Esophagus (tissue), 2 donors: Measurements from ENCODE around the gene TMEM132D. TPM values are rescaled to one million over a fixed set of nuclear protein-coding genes. Genes with fewer than 3 reads are reported as not detected.

Experiments used
- H3K27ac ChIP-seq, 2 donors: one replicate each; pipeline ENCODE4 v1.5.1; 2013; ENCODE audit warnings: low read depth in 2 of 2, mild to moderate bottlenecking in 2 of 2, inconsistent platforms in 1 of 2, low read length in 1 of 2, moderate library complexity in 1 of 2
- H3K27me3 ChIP-seq, 2 donors: one replicate each; pipeline ENCODE4 v1.6.1; 2013; ENCODE audit warnings: low read length in 2 of 2, control low read depth in 1 of 2, mild to moderate bottlenecking in 1 of 2; ENCODE audit not compliant: insufficient read depth in 2 of 2, control insufficient read depth in 1 of 2
- H3K36me3 ChIP-seq, 2 donors: one replicate each; pipeline ENCODE4 v1.6.1; 2013; ENCODE audit warnings: low read length in 1 of 2; ENCODE audit not compliant: control insufficient read depth in 2 of 2, insufficient read depth in 2 of 2
- H3K4me1 ChIP-seq, 2 donors: one replicate each; pipeline ENCODE4 v1.6.1; 2013; ENCODE audit warnings: low read length in 1 of 2; ENCODE audit not compliant: control insufficient read depth in 2 of 2, insufficient read depth in 2 of 2
- H3K4me3 ChIP-seq, 2 donors: one replicate each; pipeline ENCODE4 v1.5.1; 2013; ENCODE audit warnings: low read length in 2 of 2, mild to moderate bottlenecking in 2 of 2, low read depth in 1 of 2, moderate library complexity in 1 of 2
- H3K9me3 ChIP-seq, 2 donors: one replicate each; pipeline ENCODE4 v1.6.1; 2013; ENCODE audit warnings: mild to moderate bottlenecking in 2 of 2, low read depth in 1 of 2, low read length in 1 of 2, moderate library complexity in 1 of 2; ENCODE audit not compliant: control insufficient read depth in 2 of 2, insufficient read depth in 1 of 2
- WGBS, 2 donors: extraction: QIAGEN DNeasy Blood & Tissue Kit; methylation state at CpG; one replicate each; pipeline ENCODE4 v1.1.7; 2013; 5-methylcytosine and 5-hydroxymethylcytosine counted together
- polyA plus RNA-seq, 2 donors: library from polyadenylated mRNA; stranded (reverse); fragments of 200-250 nt; gene quantifications; one replicate each; pipeline ENCODE4 v1.2.3, GENCODE V29; 2013
- donor health status: healthy with polysubstance abuse.
- donor health status: Bipolar disorder and iron deficiency.

The TMEM132D gene
- polyA plus RNA-seq, 2 donors = not detected

DNA sequence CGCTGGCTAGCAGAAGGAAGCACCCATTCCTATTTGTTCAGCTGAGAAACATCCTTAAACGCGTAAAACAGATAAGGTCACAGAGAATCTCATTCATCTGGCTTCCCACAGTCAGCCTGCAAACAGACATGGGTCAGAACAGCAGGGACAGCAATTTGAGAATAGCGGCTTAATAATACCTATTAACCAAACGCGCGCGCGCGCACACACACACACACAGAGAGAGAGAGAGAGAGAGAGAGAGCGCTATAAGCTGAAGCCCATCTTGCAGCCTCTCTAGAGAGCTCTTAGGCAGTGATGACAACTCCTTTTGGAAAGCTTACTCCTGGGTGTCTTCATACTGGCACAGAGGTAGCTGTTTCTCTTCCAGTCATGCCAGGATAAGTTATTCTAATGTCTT lies 26.4 kb downstream of the TMEM132D start:
- Histone ChIP-seq H3K27ac (no peak overlapping the region), H3K4me3 (no peak overlapping the region), H3K9me3 (no peaks in the 10 kb centered on the region), H3K27me3 (no peaks in the 10 kb centered on the region), H3K36me3 (no peaks in the 10 kb centered on the region), H3K4me1 (no peaks in the 10 kb centered on the region)
- WGBS, 2 donors = 78 to 85% methylated on average over 11 of the region's 11 CpGs

DNA sequence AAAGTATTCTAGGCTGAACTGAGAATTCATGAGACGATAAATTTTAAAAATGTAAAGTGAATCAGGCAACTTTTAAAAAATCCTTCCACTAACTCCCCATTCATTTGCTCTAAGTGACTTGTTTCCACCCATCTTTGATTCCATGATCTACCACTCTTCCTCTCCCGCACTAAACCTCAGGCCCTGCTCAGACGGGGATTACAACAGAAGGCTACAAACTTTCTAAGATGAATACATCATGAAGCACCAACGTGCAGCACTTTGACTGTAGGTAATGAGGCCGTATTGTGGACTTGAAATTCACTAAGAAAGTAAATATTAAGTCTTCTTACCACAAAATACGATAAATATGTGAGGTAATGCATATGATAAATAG lies 30.0 kb downstream of the TMEM132D start:
- Histone ChIP-seq H3K4me3 (no peak overlapping the region), H3K27ac (no peak overlapping the region), H3K4me1 (no peaks in the 10 kb centered on the region), H3K27me3 (no peaks in the 10 kb centered on the region), H3K36me3 (no peaks in the 10 kb centered on the region), H3K9me3 (no peaks in the 10 kb centered on the region)
- WGBS, 2 donors = 63 to 71% methylated on average over 6 of the region's 6 CpGs

DNA sequence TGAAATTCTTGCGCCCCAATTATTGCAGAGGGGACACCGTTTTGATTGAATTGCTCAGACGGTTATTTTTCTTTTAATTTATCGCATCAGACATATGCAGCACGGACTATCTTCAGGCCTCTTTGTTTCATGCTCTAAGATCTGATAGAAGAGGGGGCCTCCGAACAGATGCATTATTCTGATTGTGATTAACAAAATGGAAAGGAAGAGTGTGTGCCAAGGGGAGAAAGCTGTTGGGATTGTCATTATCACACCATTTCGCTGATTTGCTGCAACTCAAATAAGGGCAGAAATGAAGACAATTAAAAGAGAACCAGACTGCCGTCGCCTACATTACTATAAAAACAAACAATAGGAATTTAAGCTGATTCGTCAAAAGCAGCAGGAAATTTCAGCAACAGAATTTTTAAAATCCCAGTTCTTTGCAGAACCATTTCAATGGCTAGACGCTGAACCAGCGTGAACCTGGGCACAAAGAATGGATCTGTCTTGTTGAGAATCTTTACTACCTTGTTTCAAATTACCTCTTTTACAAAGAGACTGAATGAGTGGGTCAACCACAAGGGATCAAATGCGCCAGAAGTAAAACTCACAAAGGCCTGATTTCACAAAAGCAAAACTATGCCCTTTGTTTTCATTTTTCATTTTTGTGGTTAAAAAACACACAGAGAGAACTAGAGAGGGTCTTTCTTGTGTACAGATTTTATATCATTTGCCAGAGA lies 30.6 kb downstream of the TMEM132D start:
- 54 to 61% methylated on average over 13 of the region's 13 CpGs for WGBS, 2 donors
- Histone ChIP-seq H3K27ac (no peak overlapping the region), H3K27me3 (no peaks in the 10 kb centered on the region), H3K36me3 (no peaks in the 10 kb centered on the region), H3K4me1 (no peaks in the 10 kb centered on the region), H3K4me3 (no peak overlapping the region), H3K9me3 (no peaks in the 10 kb centered on the region)

DNA sequence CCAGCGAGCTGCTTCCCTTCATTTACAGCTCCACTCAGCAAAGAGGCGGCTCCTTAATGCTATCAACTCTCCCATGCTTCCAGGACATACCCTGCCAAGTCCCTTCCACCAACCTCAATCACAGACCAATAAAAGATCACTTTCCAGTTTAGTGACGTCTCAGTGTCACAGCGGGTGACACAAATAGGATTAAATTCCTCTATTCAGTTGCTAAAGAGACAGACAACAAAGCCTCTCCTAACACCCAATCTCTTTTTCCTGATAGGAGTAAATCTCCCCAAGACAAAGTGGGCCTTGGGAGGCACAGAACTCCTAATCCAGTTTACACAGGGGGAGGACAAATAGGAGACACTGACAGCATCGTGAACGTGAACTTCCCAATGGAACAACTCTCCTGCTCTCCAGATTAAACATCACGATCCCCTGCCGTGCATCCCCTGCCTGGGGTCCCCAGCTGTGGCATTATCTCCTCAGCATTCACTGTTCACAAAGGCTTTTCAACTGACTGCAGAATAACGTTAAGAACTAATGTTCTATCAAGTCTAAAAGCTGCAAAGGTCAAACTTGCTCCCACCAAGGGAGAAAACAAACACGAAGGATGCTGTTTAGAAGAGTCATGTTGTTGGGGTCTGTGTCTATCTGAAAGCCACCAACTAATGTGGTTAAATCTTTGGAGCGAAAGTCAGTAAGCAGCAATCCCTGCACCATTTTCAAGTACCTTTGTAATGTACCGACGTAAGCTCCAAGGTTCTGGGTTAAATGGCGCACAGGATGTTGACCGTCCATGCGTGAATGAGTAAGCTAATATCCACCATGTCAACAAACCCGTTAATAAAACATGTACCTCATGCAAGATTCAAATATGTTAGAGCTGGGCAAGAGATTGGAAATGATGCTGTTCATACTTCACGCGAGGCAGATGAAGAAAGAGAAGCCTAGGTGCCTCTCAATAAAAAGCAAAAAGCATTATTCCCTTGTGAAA lies 31.5 kb downstream of the TMEM132D start:
- WGBS, 2 donors = 33 to 39% methylated on average over 19 of the region's 19 CpGs
- no peaks in the 10 kb centered on the region for H3K36me3 ChIP-seq
- H3K9me3 ChIP-seq = no peaks in the 10 kb centered on the region
- no peaks in the 10 kb centered on the region for H3K27me3 ChIP-seq
- no peaks in the 10 kb centered on the region for H3K4me1 ChIP-seq
- no peak overlapping the region for H3K4me3 ChIP-seq
- no peak overlapping the region for H3K27ac ChIP-seq

DNA sequence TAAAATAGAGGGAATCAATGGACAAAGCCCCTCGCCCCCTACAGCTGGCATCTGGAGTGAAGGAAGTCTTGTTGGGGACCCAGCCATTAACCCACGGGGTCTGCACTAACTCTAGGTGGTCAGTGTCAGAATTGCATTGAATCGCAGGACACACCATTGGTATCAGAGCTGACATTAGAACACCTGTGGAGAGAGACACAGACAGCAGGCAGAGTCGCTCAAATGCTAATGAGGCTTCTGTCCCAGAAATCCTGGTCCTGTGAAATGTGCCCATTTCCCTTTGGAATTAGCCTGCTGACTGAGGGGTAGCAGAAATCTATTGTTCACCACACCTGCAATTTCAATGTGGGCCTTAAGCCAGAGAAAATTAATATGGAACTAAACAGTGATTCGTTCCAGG lies 33.0 kb downstream of the TMEM132D start:
- no peak overlapping the region for H3K4me3 ChIP-seq
- no peaks in the 10 kb centered on the region for H3K9me3 ChIP-seq
- WGBS, 2 donors = 60 to 62% methylated on average over 5 of the region's 5 CpGs
- no peaks in the 10 kb centered on the region for H3K36me3 ChIP-seq
- H3K27me3 ChIP-seq = no peaks in the 10 kb centered on the region
- no peaks in the 10 kb centered on the region for H3K4me1 ChIP-seq
- no peak overlapping the region for H3K27ac ChIP-seq

DNA sequence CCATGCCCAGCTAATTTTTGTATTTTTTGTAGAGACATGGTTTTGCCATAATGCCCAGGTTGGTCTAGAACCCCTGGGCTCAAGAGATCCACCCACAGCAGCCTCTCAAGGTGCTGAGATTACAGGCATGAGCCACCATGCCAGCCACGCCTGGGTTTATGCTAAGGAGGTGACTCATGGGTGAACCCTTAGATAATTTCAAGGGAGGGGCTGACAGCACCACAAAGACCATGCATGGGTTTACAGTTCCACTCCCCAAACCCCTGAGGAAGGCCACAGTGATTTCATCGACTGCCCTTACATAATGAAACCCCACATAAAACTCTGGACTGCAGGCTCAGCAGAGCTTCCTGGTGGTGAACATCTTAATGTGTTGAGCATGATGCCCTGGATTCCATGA lies 33.7 kb downstream of the TMEM132D start:
- Histone ChIP-seq H3K27ac (no peak overlapping the region), H3K9me3 (peaks cover 0 to 6% of the 10 kb centered on the region in 2 donors), H3K27me3 (no peaks in the 10 kb centered on the region), H3K4me1 (no peaks in the 10 kb centered on the region), H3K36me3 (no peaks in the 10 kb centered on the region), H3K4me3 (no peak overlapping the region)
- WGBS, 2 donors = 68 to 74% methylated on average over 2 of the region's 2 CpGs

DNA sequence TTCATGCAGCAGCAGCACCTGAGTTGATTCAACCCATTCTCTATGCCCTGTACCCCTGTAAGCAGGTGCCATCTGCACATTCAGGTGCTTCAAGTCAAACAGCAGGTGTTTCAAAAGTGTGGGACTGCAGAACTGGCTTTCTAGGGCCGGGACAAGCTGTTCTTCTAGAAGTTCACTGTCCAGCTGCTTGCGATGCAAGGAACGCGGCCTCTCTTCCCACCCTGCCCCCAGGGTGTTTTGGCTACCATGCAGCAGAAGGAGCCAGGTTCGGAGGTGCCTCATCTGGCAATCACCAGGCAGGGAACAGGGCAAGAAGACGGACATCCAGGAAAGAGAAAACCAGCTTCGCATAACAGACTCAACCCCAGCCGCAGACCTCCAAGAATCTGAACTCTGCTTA lies 35.2 kb downstream of the TMEM132D start:
- 68 to 69% methylated on average over 8 of the region's 8 CpGs for WGBS, 2 donors
- no peaks in the 10 kb centered on the region for H3K4me1 ChIP-seq
- H3K27me3 ChIP-seq = no peaks in the 10 kb centered on the region
- H3K9me3 ChIP-seq = peaks cover 0 to 6% of the 10 kb centered on the region in 2 donors
- H3K4me3 ChIP-seq = no peak overlapping the region
- no peaks in the 10 kb centered on the region for H3K36me3 ChIP-seq
- no peak overlapping the region for H3K27ac ChIP-seq

DNA sequence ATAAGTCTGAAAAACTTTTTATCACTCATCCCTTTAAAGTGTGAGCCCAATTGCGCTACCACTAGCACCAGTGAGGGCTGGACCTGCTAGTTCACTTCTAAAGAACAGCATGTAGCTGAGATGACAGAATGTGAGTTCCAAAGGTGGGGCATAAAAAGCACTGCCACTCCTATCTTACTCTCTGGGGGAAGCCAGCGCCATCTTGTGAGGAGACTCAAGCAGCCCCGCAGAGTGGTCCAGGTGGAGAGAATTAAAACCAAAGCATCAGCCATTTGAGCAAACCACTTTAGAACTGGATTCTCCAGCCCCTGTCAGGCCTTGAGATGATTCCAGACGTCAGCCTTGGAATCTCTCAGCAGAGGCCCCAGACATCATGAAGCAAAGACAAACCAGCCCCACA lies 39.9 kb downstream of the TMEM132D start:
- Histone ChIP-seq H3K4me3 (no peak overlapping the region), H3K36me3 (no peaks in the 10 kb centered on the region), H3K9me3 (peaks cover 6% of the 10 kb centered on the region in 2 donors), H3K27me3 (no peaks in the 10 kb centered on the region), H3K4me1 (no peaks in the 10 kb centered on the region), H3K27ac (no peak overlapping the region)
- 69 to 72% methylated on average over 4 of the region's 4 CpGs for WGBS, 2 donors

DNA sequence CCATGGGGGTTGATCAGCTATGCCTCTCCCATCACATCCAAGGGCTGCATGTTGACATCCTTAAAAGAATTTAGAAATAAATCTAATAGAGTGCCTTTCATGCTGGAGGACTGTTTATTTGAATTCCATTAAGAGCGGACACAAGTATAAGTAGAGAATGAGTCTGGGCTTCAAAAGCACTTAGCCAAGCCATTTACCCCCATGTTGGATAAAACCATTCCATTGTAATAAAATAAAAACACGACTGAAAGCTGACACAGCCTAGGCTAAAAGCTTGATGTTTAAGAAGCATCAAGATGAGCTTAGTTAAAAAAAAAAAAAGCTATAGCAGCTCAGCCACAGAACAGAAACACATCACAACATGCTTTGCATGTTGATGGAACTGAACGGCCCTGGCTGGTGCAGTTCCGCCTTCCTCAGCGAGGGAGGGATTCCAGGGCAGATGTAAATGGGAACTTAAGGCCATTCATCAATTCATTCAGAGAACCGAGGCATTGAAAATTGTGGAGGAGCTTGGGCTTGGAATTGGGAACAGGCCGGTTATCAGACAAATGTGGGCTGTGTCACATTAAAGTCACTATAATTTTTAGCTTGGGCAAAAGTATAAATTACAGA lies 41.2 kb downstream of the TMEM132D start:
- H3K36me3 ChIP-seq = no peaks in the 10 kb centered on the region
- no peaks in the 10 kb centered on the region for H3K4me1 ChIP-seq
- no peaks in the 10 kb centered on the region for H3K27me3 ChIP-seq
- H3K27ac ChIP-seq = no peak overlapping the region
- 44 to 45% methylated on average over 7 of the region's 7 CpGs for WGBS, 2 donors
- H3K4me3 ChIP-seq = no peak overlapping the region
- peaks cover 6% of the 10 kb centered on the region in 2 donors for H3K9me3 ChIP-seq
